ENCODE measurements around the gene CDR2L.

DNA sequence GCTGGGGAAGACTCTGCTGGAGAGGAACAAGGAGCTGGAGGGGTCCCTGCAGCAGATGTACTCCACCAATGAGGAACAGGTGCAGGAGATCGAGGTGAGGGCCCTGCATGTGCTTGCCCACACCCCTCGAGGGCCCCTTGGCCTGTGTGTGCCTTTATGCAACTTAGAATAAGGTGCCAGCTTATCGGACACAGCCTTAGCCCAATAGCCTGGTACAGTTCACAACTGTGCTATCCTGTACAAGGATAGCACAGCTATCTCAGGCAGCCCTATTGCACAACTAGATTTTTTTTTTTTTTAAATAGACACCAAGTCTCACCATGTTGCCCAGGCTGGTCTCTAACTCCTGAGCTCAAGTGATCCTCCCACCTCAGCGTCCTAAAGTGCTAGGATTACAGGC is 12.1 kb downstream of the CDR2L start:
- TF ChIP-seq CTCF (IDR thresholded peaks at IDR 0.05) = no peak
- no peak for TF ChIP-seq POLR2A (IDR thresholded peaks at IDR 0.05)

Measured in adrenal gland (tissue), 5 donors.